Fibroblast of skin of left biceps (primary cell): ENCODE results near the gene RBM20.

Source experiments
- DNase-seq, 2 experiments: peaks; one replicate each; pipeline ENCODE4 v3.0.0-alpha.2; 2013; ENCODE audit warnings: low read depth in 2 of 2

Gene RBM20

DNA sequence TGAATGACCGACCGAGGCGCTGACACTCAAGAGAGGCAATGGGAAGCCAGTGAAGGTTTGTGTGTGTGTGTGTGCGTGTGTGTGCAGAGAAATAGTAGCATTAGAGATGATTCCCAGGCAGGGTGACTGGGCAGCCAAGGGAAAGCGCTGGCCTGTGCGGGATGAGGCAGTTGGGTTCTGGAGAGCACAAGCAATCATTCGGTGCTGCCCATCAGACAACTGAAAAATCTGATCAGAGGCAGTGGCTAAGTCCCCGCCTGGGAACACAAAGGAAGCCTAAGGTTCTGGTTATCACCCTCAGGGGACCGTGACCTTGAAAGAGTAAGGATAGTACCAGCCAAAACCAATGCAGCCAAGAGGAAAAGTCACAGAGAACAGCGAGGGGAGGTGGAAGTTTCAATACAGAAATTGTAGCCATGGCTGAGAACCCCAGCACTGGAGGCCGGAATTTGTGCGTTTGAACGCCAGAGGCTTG lies 226.7 kb downstream of the RBM20 start:
- no peak for DNase-seq

DNA sequence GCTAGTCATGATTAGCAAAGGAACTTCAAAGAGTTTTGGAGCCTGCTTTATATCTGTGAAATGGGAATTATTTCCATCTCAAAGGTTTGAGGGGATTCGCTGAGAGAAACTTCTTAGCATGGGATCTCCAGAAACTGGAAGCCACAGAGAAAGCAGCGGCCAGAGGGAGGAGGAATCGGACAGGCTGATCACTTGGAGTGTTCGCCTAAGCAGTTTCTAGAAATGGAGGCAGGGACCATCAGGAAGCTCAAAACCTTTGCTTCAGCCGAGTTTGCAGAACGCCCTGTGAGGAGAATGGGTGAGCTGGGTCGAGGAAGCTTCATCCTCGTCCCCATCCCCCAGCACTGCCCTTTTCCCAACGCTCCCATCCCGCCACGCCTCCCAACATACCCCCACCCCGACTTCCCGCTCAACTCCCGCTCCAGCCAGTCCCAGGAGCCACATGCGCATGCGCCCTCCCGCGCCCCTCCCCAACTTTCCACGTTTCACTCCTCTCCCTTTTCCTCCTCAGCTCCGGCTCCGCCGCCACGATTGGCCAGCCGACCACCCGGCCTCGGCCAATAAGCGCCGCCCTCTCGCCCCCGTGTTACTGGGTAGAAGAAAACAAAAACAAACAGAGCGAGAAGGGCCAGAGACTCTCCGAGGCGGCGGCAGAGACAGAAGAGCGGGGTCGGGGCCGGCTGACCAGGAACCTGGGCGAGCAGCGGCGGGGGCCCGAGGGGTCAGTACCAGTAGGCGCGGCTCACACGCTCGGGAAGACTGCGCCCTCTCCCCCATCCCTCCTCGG lies 227.4 kb downstream of the RBM20 start, which contains the start of gene PDCD4:
Gene PDCD4 (plus strand): TSS at position 631 of the 787 bp plus-strand sequence. CDS start 4,100 bp downstream, outside the sequence.
- DNase-seq, result peak; percentile 94 to 95

DNA sequence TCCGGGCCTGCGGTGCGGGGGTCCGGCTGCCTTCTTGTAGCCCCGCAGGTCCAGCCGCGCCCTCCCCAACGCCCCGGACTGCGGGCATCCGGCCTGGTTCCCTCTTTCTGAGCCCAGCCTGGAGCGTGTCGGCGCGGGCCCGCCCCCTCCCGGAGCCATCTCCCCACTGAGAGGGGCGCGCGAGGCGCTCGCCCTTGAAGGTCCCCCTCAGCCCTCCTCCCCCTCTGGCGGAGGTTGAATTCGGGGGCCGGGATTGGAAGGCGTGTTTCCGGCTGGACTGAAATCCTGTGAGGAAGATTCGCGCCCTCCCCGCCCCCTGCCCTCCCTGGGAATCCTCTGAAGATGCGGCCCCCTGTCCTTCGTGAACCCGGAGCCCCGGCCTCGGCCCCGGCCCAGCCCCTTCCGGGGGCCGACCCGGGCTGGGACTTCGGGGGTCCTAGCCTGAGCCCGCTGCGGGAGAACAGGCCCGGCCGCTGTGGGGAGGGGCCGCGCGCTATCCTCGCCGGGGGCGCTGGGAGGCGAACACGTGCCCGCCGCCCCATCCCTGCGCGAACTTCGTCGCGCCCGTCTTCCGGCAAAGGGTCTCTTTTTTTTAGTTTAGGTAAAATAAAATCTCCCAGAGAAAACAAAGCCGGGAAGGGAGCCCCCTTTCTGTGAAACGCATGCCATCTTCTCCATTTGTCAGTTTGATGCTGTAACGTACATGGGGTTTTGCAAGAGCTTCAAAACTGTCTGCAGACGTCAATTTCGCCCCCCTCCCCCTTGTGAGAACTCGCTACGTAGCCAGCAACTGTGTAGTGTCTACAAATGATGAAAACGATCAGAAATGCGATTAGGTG lies 228.2 kb downstream of the RBM20 start:
- DNase-seq, result peak in 1 of 2 experiments; percentile 57

DNA sequence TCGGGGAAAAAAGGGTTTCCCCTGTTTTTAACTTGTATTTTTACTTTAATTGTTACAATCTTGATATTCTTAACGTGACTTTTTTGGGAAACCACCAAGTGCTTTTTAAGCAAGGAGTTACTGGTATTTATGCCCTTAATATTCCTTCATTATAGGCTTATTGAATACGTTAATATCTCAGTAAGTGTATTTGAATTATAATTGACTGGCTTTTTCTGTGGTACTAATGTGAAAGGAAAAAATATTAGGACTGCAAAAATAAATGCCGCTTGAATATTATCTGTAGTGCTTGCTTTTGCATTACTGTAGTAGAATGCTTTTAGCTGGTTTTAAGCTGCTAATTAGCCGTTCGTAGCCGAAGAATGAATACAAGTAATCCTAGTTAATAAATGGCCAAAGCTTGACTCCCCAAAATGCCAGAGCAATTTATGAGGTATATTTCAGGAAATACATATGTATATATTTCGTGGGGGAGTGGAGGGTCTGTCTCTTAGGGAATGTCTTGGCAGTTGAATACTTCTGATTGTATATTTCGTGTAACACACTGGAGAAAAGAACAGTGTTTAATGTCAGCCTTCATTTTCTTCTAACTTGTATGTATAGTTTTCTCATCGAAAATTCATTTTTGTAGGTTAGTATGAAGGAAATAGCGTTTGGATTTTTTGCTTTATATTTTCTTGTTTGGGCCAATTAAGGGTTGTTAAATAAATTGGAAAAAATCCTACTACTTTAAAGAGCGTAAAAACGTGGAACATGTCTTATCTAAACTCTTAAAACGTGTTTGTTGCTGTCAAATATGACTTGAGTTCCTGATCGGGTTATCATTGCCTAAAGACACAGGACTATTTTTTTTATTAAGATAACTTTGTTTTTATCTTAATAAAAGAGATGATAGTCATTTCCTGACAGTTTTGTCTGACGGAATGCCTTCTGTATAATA lies 229.1 kb downstream of the RBM20 start:
- no peak for DNase-seq

DNA sequence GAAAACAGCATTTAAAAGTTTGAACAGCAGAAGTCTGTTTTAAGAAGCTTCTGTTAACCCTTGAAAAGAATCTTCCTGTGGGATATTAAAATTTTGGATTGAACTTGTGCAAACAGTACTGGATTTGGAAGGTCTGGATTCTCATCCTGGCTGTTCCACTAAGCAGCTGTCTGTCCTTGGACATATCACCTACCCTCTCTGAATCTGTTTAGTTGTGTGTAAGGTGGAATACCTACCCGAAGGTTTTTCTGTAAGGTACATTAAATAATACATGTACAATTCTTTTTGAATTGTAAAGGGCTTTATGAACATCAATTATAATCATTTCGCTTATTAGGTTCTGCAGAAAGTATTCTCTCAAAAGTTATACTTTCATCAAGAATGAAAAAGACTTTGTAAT lies 229.8 kb downstream of the RBM20 start:
- no peak for DNase-seq

DNA sequence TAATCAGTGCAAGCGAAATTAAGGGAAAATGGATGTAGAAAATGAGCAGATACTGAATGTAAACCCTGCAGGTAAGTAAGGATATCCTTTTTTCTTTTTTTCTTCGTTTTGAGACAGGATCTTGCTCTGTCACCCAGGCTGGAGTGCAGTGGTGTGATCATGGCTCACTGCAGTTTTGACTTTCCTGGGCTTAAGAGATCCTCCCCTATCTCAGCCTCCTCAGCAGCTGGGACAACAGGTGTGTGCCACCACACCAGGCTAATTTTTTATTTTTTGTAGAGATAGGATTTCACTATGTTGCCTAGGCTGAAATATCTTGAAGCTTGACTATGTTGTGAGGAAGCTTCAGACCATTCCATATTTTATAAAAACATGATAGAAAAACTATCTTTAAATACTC lies 231.9 kb downstream of the RBM20 start:
- DNase-seq, result no peak

DNA sequence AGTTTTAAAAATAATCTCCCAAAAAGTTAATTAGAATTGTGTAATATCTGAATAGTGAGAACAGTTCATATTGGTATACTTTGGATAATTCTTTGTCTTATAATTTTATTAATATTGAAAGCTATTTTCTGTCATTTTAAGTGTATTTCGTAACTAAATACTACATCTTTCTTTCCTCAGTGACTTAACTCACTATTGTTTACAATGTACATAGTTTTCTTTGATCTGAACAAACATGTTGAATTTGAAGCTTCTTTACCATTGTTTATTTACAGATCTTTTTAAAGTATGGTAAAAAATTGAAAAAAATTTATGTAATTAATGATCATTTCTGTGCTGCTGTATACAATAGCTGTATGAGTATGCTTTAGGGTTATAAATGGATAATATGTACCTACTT lies 232.7 kb downstream of the RBM20 start:
- no peak for DNase-seq

DNA sequence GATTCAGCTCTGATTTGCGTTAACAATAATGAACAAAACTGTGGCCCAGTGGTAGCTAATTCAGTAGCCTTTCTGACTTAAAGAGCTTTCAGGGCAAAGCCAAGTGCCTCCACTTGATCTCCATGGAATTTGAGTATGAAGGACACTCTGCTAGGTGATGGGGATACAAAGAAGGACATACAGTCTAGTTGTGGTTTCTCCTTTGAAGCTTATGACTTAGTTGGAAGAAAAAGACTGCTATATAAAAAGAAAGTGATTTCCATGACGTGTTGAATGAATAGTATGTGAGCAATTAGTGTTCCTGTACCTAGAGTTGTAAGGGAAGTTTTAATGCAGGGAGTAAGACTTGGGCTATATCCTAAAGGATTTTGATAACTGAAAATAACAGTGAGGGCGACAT lies 235.9 kb downstream of the RBM20 start:
- DNase-seq, result no peak

DNA sequence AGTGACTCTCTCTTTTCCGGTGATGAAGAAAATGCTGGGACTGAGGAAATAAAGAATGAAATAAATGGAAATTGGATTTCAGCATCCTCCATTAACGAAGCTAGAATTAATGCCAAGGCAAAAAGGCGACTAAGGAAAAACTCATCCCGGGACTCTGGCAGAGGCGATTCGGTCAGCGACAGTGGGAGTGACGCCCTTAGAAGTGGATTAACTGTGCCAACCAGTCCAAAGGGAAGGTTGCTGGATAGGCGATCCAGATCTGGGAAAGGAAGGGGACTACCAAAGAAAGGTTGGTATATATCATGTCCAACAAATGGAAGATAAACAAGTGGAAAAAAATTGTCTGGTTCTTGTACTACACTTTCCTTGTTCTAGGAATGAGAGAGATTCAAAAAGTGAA lies 237.1 kb downstream of the RBM20 start:
- no peak for DNase-seq

DNA sequence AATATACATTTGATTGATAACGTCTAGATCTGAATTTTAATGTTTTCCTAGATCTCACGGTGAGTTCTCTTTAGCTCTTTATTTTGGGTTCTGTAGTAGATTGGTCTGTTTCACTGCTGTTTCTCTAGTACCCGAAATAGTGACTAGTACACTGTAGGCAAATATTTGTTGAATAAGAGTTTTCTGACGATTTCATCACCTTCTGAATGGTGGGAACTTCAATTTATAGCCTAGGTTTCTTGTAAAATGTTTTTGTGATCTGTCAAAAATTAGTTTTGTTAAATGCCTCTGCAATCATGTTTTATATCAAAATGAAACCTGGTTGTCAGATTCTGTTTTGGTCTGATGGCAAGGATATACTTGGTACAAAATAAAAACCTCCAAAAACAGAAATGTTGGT lies 237.8 kb downstream of the RBM20 start:
- DNase-seq, result no peak

DNA sequence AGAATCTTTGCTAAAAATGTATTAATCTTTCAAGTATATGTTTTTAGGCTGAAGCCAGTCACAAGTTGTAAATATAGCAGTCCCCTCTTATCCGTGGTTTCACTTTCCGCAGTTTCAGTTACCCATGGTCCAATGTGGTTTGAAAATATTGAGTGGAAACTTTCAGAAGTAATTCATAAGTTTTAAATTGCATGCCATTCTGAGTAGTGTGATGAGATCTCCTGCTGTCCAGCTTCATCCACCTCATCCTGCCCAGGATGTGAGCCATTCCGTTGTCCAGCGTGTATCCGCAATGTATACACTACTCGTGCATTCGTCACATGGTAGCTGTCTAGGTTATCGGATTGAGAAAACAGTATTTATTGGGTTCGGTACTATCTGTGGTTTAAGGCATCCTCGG lies 239.8 kb downstream of the RBM20 start:
- no peak for DNase-seq

DNA sequence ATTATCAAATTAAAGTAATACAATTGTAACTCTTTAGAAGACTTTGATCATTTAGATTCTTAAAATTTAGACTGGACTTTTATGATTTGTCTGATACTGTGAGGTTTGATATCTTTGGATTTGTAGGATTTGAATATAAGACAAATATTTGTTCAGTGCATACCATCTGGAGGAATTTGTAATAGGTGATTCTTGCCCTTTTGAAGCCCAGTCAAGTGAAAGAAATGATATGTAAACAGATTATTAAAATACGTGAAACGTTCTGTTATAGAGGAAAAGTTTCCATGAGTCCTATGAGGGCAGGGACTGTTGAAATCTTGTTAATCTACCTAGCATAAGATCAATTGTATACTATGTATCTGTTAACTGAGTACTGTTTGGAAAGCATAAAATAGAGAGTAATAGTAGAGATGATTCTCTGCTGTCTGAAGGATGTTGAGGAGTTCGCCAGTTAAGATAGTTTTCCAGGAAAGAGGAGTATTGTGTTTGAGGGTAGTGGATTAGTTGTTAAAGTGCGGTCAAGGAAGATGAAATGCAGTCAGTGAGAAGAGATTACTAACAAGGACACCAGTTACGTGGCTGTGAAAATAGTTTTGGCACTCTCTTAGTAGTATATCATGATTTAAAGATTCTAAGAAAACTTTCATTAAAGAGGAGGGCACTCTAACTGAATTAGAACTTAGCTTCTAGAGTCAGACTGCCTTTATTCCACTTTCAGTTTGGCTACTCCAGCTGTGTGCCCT lies 242.0 kb downstream of the RBM20 start:
- DNase-seq, result no peak

DNA sequence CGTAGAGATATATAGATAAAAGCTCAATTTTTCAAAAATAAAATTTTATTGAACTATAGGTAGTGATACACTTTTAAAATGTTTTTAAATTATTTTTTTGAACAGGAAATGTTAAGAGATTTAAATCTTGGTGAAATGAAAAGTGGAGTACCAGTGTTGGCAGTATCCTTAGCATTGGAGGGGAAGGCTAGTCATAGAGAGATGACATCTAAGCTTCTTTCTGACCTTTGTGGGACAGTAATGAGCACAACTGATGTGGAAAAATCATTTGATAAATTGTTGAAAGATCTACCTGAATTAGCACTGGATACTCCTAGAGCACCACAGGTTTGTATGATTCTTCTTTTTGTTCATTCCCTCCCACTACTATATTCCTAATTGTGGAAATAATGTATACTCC lies 243.4 kb downstream of the RBM20 start:
- DNase-seq, result no peak
